Epithelial cell of prostate (primary cell): ENCODE measurements around the gene CREM.
"Not testable (repeated sequence)": the region's sequence is repeated elsewhere in the genome, so short reads cannot be mapped to it uniquely, and the experiment has no call there.

Experiments used
- DNase-seq: peaks from one replicate; pipeline ENCODE4 v3.0.0-alpha.2; 2011; ENCODE audit warnings: low read depth, low spot score
- H3K27ac ChIP-seq: fragments of 450-650 bp; 2 replicates; pipeline ENCODE4 v1.5.1; 2017; ENCODE audit warnings: mild to moderate bottlenecking

The CREM gene

DNA sequence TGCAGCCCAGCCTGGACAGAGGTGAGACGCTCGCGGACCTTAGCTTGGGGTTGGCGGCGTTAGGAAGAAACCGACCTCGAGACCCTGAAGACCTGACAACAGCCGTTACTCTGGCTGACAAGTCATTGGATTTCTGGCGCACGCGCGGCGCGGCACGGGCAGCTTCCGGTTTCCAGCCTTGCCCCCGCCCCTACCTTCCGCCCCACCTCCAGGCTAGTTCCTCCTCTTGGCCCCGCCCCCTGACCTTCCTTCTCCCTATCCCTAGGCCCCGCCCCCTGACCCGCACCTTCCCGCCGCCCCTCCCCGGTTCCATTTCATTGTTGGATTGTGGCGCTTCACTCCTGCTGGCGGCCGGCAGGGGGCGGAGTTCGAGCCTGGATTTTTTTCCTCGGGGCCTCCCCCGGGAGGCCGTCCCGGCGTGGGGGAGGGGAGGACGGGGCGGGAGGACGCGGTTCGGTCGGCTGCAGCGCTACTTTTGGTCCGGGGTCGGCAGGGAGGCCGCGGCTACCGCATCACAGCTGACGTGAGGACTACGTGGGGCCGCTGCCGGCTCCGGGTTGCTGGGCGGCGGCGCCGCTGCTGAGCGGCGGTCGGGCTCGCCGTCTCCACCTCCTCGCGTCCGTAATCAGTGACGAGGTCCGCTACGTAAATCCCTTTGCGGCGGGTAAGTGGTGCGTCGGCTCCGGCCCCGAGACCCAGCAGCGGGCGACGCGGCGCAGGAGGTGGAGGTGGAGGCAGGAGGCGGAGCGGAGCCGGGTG, at the start of gene CREM:
Gene CREM, plus strand, starts transcription at position 317 of the 759 bp plus-strand sequence. CDS start 10,990 bp downstream, outside the sequence.
- DNase-seq, result peak; percentile 72
- H3K27ac ChIP-seq, result peak within 1 kb of the TSS; percentile 95

- H3K27ac ChIP-seq, result peak overlapping the region; percentile 67
- DNase-seq, result no peak
Measured at GRCh38 chr10:35079265-35079664, 47.4 kb upstream of the CREM start.

DNA sequence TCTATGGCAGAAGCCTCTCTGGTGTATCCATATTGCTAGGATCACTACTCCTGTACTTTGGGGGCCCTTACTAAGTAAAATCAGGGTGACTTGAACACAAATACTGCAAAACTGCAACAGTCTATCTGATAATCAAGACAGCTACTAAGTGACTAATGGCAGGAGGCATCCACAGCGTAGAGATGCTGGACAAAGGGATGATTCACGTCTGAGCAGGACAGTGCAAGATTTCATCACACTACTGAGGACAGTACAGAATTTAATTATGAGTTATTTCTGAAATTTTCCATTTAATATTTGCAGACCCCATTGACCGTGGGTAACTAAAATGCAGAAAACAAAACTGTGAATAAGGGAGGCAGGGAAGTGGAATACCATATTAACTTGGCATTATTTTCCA, 46.9 kb upstream of the CREM start:
- DNase-seq, result no peak

GRCh38 chr10:35080261-35080660, 46.4 kb upstream of the CREM start:
- DNase-seq, result not testable (repeated sequence)

More for the DNA sequence above, 46.9 kb upstream of the CREM start:
- peak overlapping the region; percentile 67 for H3K27ac ChIP-seq

GRCh38 chr10:35083242-35083641, 43.4 kb upstream of the CREM start:
- DNase-seq, result no peak
- H3K27ac ChIP-seq, result no peak overlapping the region

More at GRCh38 chr10:35080261-35080660, 46.4 kb upstream of the CREM start:
- H3K27ac ChIP-seq, result peak overlapping the region; percentile 67

DNA sequence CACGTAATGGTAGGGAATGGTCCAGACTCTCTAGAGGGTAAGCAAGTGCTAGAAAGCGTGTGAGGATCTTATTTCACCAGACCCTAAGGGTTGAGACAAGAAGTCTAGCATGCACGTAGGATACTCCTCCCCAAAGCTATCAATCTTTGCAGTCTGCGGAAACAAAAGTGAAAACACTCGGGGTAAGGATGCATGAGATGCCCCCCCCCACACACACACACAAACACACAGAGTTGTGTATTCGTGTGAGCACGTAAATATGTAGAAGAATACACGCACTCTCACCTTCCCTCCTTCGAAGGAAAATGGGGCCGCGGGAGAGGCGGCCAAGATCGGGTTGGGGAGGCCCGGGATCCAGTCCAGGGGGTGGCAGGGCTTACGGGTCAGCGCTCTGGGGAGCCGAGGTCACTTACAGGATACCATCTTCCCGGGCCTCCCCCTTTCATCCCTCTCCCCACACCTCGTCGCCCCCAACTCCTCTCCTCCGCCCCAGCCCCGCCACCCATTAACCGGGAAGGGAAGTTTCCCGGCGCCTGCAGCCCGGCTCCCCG, 37.0 kb upstream of the CREM start:
- peak overlapping the region; percentile 75 for H3K27ac ChIP-seq
- no peak for DNase-seq

DNA sequence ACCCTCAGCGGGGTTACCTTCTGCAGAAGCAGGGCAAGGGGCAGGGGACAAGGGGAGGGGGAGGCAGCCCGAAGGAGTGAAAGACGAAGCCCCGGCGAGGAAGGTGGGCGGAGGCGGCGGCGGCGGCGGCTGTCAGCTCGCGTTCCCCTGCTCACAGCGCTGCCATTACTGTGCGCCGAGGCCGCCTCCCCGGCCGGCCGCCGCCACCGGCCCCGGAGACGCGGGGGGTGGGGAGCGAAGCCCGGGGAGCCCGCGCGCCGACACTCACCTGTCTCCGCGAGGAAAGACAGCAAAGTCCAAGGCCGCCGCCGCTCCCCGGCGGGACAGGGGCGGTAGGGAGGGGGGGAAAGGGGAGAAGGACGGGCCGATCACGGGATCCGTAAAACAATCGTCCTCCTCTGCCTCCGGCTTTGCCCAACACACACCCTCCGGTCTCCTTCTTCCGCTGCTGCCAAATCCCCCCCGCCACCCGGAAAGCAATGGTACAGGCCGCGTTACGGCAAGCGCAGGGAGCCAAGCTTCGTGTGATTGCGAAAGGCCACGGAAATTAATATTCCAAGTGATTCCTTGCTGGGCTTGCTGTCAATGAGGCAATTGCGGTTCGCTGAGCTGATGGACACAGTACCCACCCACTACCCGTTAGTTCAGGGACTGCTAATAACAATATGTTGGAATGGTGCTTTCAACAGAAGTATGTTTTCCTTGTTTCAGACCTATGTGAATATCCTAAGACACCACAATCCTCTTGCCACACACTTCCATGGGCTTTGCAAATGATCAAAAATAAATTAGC, 36.3 kb upstream of the CREM start, which contains the start of gene CUL2:
Gene CUL2, minus strand, starts transcription at position 180 of the 793 bp plus-strand sequence. CDS start 19,024 bp downstream, outside the sequence.
- peak; percentile 83 for DNase-seq
- peak within 1 kb of the TSS; percentile 75 for H3K27ac ChIP-seq

DNA sequence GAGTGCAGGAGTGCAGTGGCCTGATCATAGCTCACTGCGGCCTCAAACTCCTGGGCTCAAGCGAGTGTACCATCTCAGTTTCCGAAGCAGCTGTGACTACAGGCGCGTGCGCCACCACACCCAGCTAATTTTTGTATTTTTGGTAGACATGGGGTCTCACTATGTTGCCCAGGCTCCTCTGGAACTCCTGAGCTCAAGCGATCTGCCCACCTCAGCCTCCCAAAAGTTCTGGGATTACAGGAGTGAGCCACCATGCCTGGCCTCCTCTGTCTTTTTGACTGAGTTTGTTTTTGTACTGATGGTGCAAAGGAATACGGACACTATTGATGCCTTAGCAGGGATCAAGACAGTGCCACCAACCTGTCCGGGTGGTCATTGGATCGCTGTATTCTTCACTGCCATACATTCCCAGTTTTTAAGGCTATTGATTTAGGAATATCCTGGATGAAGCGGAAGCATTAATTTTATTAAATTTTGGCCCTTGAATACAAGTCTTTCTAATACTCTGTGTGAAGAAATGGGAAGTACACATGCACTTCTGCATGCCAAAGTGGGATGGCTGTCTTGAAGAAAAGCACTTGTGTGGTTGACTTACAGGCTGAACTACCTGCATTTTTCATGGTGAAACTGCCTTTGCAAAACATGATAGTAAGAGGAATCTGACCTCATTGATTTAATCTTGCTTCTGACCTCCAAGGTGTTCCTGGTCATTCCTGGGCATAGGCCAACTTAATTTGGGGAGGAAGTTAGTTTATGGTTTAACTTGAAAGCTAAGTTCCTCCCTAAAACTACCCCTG, 34.5 kb upstream of the CREM start:
- H3K27ac ChIP-seq, result no peak overlapping the region
- no peak for DNase-seq

DNA sequence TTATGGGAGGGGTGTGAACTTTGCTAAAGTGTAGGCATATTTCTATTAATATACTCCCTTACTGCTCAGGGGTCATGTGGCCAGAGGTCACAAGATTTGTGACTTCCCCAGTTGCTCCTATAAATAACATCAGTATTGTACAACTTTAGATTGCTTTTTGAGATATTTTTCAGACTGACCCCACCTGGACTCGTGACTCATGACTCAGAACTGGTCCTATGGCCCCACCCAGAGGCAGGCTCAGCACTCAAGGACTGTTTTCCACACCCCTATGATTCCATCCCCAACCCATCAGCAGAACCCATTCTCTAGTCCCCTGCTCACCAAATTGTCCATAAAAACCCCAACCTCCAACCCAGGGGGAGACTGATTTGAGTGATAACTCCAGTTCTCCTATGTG, 33.8 kb upstream of the CREM start:
- H3K27ac ChIP-seq, result no peak overlapping the region
- no peak for DNase-seq

- no peak for DNase-seq
- H3K27ac ChIP-seq, result no peak overlapping the region
Measured at GRCh38 chr10:35096312-35096711, 30.3 kb upstream of the CREM start.

GRCh38 chr10:35097510-35097909, 29.1 kb upstream of the CREM start:
- no peak for DNase-seq
- no peak overlapping the region for H3K27ac ChIP-seq

- DNase-seq, result no peak
Measured at GRCh38 chr10:35103882-35104281, 22.8 kb upstream of the CREM start.

GRCh38 chr10:35112571-35112970, 14.1 kb upstream of the CREM start:
- H3K27ac ChIP-seq, result no peak overlapping the region
- DNase-seq, result no peak

More at GRCh38 chr10:35103882-35104281, 22.8 kb upstream of the CREM start:
- no peak overlapping the region for H3K27ac ChIP-seq

DNA sequence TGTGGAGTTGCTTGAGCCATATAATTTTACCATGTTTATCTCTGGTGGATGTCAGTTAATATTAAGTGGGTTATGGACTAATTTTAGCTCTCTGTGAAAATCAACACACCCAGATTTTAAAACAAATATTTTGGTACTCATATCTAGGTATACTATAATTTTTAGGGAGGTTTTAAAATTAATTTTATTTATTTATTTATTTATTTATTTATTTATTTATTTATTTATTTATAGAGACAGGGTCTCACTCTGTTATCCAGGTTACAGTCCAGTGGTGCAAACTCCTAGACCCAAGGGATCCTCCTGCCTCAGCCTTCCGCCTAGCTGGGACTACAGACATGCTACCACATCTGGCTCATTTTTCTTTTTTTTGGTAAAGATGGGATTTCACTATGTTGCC, 7.3 kb upstream of the CREM start:
- DNase-seq, result no peak

GRCh38 chr10:35124540-35124939, 2.1 kb upstream of the CREM start:
- H3K27ac ChIP-seq, result peak overlapping the region; percentile 40
- no peak for DNase-seq

More for the DNA sequence above, 7.3 kb upstream of the CREM start:
- H3K27ac ChIP-seq, result no peak overlapping the region

GRCh38 chr10:35126062-35126529, 550 bp upstream of the CREM start:
- peak overlapping the region; percentile 95 for H3K27ac ChIP-seq
- no peak for DNase-seq

- H3K27ac ChIP-seq, result peak overlapping the region; percentile 95
- no peak for DNase-seq
Measured at GRCh38 chr10:35127289-35127891, 744 bp downstream of the CREM start.

- no peak overlapping the region for H3K27ac ChIP-seq
- no peak for DNase-seq
Measured at GRCh38 chr10:35129185-35129674, 2.6 kb downstream of the CREM start.

DNA sequence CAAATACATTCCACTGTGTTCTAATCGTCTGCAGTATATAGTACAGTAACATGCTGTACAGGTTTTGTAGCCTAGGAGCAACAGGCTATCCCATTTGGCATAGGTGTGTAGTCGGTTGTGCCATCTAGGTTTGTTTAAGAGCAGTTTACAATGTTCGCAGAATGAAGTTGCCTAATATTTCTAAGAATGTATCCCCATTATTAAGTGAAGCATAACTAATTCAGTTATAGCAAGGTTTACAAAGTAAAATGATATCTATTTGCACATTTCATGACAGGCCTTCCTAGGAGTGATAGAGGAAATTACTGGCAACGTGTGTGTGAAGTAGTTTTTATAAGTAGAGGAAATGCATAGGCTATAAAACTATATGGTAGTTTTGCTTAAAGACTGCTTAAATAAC, 4.0 kb downstream of the CREM start:
- DNase-seq, result no peak
- no peak overlapping the region for H3K27ac ChIP-seq
